ENCODE measurements around the gene TMEM168.

The TMEM168 gene

DNA sequence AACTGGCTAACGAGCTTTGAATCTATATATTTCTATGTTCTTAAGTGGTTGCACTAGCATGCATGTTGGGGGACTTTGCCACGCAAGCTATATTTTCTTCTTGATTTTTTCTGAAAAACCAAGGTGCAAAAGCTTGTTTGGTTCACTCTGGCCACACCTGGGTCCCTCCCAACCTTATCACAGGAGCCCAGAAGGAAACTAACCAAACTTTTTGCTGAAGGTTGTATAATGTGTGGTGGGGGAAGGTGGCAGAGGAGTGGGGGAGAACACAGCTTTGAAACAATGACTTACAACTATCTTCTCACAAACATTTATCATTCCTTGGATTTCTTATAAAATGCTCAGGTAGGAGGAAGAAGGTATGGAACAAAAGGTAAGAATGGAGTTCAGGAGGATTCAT, 75.3 kb downstream of the TMEM168 start:
- no peak for DNase-seq
